ENCODE measurements around the gene MSTN.

DNA sequence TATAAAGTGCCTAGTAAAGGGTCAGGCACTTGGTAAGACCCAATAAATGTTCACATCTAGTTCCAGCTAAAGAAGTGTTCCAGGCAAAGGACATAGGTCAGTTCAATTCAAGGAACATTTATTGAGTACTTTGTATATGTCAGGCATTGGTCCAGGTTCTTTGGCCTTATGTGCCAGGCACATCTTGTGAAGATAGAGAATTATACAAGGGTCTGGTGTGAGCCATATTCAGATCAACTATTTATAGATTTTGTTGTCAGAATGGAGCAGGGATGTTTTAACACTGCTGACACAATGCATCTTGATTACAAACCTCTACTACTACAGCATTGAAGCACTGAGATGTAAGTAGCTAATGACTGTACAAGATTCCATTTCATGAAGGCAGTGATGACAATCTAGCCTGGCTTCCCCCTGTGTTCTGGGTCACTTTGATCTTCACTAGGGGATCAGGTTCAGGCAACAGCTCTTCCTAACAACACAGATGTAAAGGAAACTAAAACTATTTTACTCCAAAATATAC is 18.1 kb upstream of the MSTN start:
- TF ChIP-seq, protein P1, sequence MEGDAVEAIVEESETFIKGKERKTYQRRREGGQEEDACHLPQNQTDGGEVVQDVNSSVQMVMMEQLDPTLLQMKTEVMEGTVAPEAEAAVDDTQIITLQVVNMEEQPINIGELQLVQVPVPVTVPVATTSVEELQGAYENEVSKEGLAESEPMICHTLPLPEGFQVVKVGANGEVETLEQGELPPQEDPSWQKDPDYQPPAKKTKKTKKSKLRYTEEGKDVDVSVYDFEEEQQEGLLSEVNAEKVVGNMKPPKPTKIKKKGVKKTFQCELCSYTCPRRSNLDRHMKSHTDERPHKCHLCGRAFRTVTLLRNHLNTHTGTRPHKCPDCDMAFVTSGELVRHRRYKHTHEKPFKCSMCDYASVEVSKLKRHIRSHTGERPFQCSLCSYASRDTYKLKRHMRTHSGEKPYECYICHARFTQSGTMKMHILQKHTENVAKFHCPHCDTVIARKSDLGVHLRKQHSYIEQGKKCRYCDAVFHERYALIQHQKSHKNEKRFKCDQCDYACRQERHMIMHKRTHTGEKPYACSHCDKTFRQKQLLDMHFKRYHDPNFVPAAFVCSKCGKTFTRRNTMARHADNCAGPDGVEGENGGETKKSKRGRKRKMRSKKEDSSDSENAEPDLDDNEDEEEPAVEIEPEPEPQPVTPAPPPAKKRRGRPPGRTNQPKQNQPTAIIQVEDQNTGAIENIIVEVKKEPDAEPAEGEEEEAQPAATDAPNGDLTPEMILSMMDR (IDR thresholded peaks at IDR 0.05; ENCODE audit: low read depth, low read length, missing input control) = no peak
- TF ChIP-seq TAF1 (conservative IDR thresholded peaks at IDR 0.05) (no peak), RXRA (IDR thresholded peaks at IDR 0.05) (no peak), SP1 (IDR thresholded peaks at IDR 0.05) (no peak), EGR1 (IDR thresholded peaks at IDR 0.05; ENCODE audit: low read depth in 2 of 2) (no peak), YY1 (IDR thresholded peaks at IDR 0.05) (no peak), GABPA (IDR thresholded peaks at IDR 0.05 in 1 of 2, conservative IDR thresholded peaks at IDR 0.05 in 1 of 2) (no peak), RAD21 (IDR thresholded peaks at IDR 0.05) (no peak), HNF4A (conservative IDR thresholded peaks at IDR 0.05) (no peak)
- TF ChIP-seq, protein P2, sequence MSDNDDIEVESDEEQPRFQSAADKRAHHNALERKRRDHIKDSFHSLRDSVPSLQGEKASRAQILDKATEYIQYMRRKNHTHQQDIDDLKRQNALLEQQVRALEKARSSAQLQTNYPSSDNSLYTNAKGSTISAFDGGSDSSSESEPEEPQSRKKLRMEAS (IDR thresholded peaks at IDR 0.05) = no peak
- TF ChIP-seq, protein P3, sequence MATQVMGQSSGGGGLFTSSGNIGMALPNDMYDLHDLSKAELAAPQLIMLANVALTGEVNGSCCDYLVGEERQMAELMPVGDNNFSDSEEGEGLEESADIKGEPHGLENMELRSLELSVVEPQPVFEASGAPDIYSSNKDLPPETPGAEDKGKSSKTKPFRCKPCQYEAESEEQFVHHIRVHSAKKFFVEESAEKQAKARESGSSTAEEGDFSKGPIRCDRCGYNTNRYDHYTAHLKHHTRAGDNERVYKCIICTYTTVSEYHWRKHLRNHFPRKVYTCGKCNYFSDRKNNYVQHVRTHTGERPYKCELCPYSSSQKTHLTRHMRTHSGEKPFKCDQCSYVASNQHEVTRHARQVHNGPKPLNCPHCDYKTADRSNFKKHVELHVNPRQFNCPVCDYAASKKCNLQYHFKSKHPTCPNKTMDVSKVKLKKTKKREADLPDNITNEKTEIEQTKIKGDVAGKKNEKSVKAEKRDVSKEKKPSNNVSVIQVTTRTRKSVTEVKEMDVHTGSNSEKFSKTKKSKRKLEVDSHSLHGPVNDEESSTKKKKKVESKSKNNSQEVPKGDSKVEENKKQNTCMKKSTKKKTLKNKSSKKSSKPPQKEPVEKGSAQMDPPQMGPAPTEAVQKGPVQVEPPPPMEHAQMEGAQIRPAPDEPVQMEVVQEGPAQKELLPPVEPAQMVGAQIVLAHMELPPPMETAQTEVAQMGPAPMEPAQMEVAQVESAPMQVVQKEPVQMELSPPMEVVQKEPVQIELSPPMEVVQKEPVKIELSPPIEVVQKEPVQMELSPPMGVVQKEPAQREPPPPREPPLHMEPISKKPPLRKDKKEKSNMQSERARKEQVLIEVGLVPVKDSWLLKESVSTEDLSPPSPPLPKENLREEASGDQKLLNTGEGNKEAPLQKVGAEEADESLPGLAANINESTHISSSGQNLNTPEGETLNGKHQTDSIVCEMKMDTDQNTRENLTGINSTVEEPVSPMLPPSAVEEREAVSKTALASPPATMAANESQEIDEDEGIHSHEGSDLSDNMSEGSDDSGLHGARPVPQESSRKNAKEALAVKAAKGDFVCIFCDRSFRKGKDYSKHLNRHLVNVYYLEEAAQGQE (IDR thresholded peaks at IDR 0.05) = no peak

Data from liver (tissue), 3 donors.